ENCODE data around the gene FAM120C. TPM values are rescaled to one million over a fixed set of nuclear protein-coding genes. Genes with fewer than 3 reads are reported as not detected.

The FAM120C gene
- total and polyA plus RNA-seq, 2 experiments from 2014 or later = 9.3 to 9.8 TPM

DNA sequence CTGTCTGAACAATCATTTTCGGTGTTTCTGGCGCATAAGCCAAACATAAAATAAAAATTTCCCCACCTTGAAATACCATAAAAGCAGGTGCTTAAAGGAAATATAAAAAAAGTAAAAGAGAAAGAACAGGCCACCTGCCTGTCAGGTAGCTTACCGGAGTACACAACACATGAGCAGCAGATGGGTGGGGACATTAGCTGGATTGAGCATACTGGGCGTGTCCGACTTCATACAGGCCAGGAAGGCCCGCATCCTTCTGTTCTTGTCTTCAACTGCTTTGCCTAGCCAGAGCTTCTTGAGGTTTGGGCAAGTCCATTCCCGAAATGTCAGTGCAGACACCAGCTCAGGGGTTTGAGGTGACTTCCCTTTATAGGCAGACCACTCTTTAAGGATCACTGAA, 66.7 kb downstream of the FAM120C start:
- Histone ChIP-seq H3K4me3 (no peak overlapping the region), H3K4me1 (ENCODE audit: insufficient read depth) (peaks cover 11% of the 10 kb centered on the region; the same call in 1 of the 2 replicates), H3K27ac (ENCODE audit: low read depth) (no peak overlapping the region), H3K4me2 (no peak overlapping the region), H3K9me2 (ENCODE audit: insufficient read depth) (no peaks in the 10 kb centered on the region), H2AFZ (no peak overlapping the region), H3K27me3 (ENCODE audit: insufficient read depth) (no peaks in the 10 kb centered on the region), H3F3A (replicated peaks; ENCODE audit: low read depth) (no peaks in the 10 kb centered on the region), H3K79me2 (replicated peaks; ENCODE audit: insufficient read depth) (no peaks in the 10 kb centered on the region), H4K20me1 (replicated peaks; ENCODE audit: insufficient read depth) (no peaks in the 10 kb centered on the region), H3K36me3 (ENCODE audit: insufficient read depth) (no peaks in the 10 kb centered on the region)
- DNase-seq (ENCODE audit: low spot score) (peak; percentile 3), ATAC-seq (no peak)
- peaks cover 5% of the 10 kb centered on the region for H3K4me1 Mint-ChIP-seq
- H3K4me3 Mint-ChIP-seq = no peak overlapping the region
- TF ChIP-seq STAT1 (IDR thresholded peaks at IDR 0.05; ENCODE audit: unreplicated experiment) (no peak), ZNF114 (CRISPR knock-in tag; IDR thresholded peaks at IDR 0.05) (no peak)
- TF ChIP-seq, protein P1, sequence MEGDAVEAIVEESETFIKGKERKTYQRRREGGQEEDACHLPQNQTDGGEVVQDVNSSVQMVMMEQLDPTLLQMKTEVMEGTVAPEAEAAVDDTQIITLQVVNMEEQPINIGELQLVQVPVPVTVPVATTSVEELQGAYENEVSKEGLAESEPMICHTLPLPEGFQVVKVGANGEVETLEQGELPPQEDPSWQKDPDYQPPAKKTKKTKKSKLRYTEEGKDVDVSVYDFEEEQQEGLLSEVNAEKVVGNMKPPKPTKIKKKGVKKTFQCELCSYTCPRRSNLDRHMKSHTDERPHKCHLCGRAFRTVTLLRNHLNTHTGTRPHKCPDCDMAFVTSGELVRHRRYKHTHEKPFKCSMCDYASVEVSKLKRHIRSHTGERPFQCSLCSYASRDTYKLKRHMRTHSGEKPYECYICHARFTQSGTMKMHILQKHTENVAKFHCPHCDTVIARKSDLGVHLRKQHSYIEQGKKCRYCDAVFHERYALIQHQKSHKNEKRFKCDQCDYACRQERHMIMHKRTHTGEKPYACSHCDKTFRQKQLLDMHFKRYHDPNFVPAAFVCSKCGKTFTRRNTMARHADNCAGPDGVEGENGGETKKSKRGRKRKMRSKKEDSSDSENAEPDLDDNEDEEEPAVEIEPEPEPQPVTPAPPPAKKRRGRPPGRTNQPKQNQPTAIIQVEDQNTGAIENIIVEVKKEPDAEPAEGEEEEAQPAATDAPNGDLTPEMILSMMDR (conservative IDR thresholded peaks at IDR 0.05; ENCODE audit: low read depth in 2 of 2) = no peak
- H3K36me3 Mint-ChIP-seq (ENCODE audit: low read depth) = no peaks in the 10 kb centered on the region; the same call in 2 of the 3 replicates
- H3K27me3 Mint-ChIP-seq (ENCODE audit: insufficient read depth, low read depth, poor library complexity) = no peaks in the 10 kb centered on the region
- no peak overlapping the region for H3K27ac Mint-ChIP-seq
- no peaks in the 10 kb centered on the region for H3K9me3 Mint-ChIP-seq

GRCh38 chrX:54093571-54093970, 89.5 kb downstream of the FAM120C start:
- Mint-ChIP-seq H3K4me3 (no peak overlapping the region), H3K27me3 (ENCODE audit: insufficient read depth, low read depth, poor library complexity) (no peaks in the 10 kb centered on the region), H3K27ac (no peak overlapping the region), H3K36me3 (ENCODE audit: low read depth) (no peaks in the 10 kb centered on the region), H3K9me3 (no peaks in the 10 kb centered on the region), H3K4me1 (no peaks in the 10 kb centered on the region)
- Histone ChIP-seq H3K4me2 (no peak overlapping the region), H4K20me1 (replicated peaks; ENCODE audit: insufficient read depth) (no peaks in the 10 kb centered on the region), H3K4me1 (ENCODE audit: insufficient read depth) (no peaks in the 10 kb centered on the region), H3K79me2 (replicated peaks; ENCODE audit: insufficient read depth) (no peaks in the 10 kb centered on the region), H3K9me2 (ENCODE audit: insufficient read depth) (no peaks in the 10 kb centered on the region), H2AFZ (no peak overlapping the region), H3K27me3 (ENCODE audit: insufficient read depth) (no peaks in the 10 kb centered on the region), H3K36me3 (ENCODE audit: insufficient read depth) (no peaks in the 10 kb centered on the region), H3K27ac (ENCODE audit: low read depth) (no peak overlapping the region), H3K4me3 (no peak overlapping the region), H3F3A (replicated peaks; ENCODE audit: low read depth) (no peaks in the 10 kb centered on the region)
- no peak for TF ChIP-seq STAT1 (IDR thresholded peaks at IDR 0.05; ENCODE audit: unreplicated experiment)
- no peak for TF ChIP-seq EZH2phosphoT487 (IDR thresholded peaks at IDR 0.05; ENCODE audit: unreplicated experiment)
- no peak for TF ChIP-seq CREB1 (CRISPR knock-in tag; IDR thresholded peaks at IDR 0.05; ENCODE audit: low read depth)
- TF ChIP-seq EZH2 (IDR thresholded peaks at IDR 0.05; ENCODE audit: low read depth, unreplicated experiment) = no peak
- no peak for TF ChIP-seq JUNB (IDR thresholded peaks at IDR 0.05; ENCODE audit: unreplicated experiment)
- no peak for TF ChIP-seq POLR2AphosphoS5 (IDR thresholded peaks at IDR 0.05; ENCODE audit: low read depth)
- TF ChIP-seq, protein P2, sequence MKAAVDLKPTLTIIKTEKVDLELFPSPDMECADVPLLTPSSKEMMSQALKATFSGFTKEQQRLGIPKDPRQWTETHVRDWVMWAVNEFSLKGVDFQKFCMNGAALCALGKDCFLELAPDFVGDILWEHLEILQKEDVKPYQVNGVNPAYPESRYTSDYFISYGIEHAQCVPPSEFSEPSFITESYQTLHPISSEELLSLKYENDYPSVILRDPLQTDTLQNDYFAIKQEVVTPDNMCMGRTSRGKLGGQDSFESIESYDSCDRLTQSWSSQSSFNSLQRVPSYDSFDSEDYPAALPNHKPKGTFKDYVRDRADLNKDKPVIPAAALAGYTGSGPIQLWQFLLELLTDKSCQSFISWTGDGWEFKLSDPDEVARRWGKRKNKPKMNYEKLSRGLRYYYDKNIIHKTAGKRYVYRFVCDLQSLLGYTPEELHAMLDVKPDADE (IDR thresholded peaks at IDR 0.05) = no peak
- TF ChIP-seq, protein P1 (conservative IDR thresholded peaks at IDR 0.05; ENCODE audit: low read depth in 2 of 2) = no peak
- DNase-seq (ENCODE audit: low spot score) = no peak
- ATAC-seq = no peak
